B cell (primary cell): Measurements from ENCODE around the gene DDX24. TPM values are rescaled to one million over a fixed set of nuclear protein-coding genes. Genes with fewer than 3 reads are reported as not detected.

Experiments used
- ATAC-seq: fragments of 200-7000 bp; cut with Tn5 transposase; one replicate; pipeline ENCODE4 v1.10.0; 2021; ENCODE audit warnings: low read depth, mild to moderate bottlenecking, moderate number of reproducible peaks, moderate library complexity
- CTCF ChIA-PET: fragments of 350-600 bp; sonication (Branson Sonifier 250); formaldehyde crosslinking; loops from one replicate; lab custom pipeline; 2021; ENCODE audit warnings: antibody characterized with exemption, inconsistent platforms; lab: Charles Lee
- POLR2A ChIA-PET: fragments of 350-600 bp; sonication (Branson Sonifier 250); formaldehyde crosslinking; loops from one replicate; lab custom pipeline; 2021; ENCODE audit warnings: antibody characterized with exemption; lab: Charles Lee
- DNase-seq: peaks from one replicate; pipeline ENCODE4 v3.0.0; 2013
- H2AFZ ChIP-seq: 2 replicates; pipeline ENCODE4 v1.6.1; 2012; ENCODE audit warnings: mild to moderate bottlenecking, low read depth, low read length; ENCODE audit not compliant: insufficient read depth, poor library complexity, severe bottlenecking
- H3K27ac ChIP-seq, 2 donors: 1 replicate in 1 of 2; 2 replicates in 1 of 2; pipeline ENCODE4 v1.5.1; 2012 to 2013; ENCODE audit warnings: low read length in 2 of 2, mild to moderate bottlenecking in 2 of 2, moderate library complexity in 1 of 2
- H3K27me3 ChIP-seq, 4 experiments: fragments of 200-600 bp in 1 of 4; sonication (generic) in 1 of 4; replicated peaks in 1 of 4; 1 replicate in 2 of 4; 2 replicates in 2 of 4; pipeline versions ENCODE4 v1.6.1 to v1.7.0; 2013 to 2016; ENCODE audit warnings: low read length in 3 of 4, mild to moderate bottlenecking in 2 of 4, mixed read lengths in 1 of 4, moderate library complexity in 1 of 4; ENCODE audit not compliant: insufficient read depth in 4 of 4, control insufficient read depth in 3 of 4; ENCODE audit errors: control extremely low read depth in 1 of 4
- H3K36me3 ChIP-seq, 2 experiments: replicated peaks in 1 of 2; 1 replicate in 1 of 2; 2 replicates in 1 of 2; pipeline versions ENCODE4 v1.6.1 to v1.7.1; 2013; ENCODE audit warnings: low read length in 1 of 2; ENCODE audit not compliant: insufficient read depth in 2 of 2, control insufficient read depth in 1 of 2; ENCODE audit errors: control extremely low read depth in 1 of 2, extremely low read depth in 1 of 2
- H3K4me1 ChIP-seq, 2 donors: fragments of 200-600 bp in 1 of 2; sonication (generic) in 1 of 2; 1 replicate in 1 of 2; 2 replicates in 1 of 2; pipeline versions ENCODE4 v1.5.1 to v1.6.1; 2013 to 2017; ENCODE audit warnings: low read length in 2 of 2; ENCODE audit not compliant: control insufficient read depth in 2 of 2, insufficient read depth in 2 of 2
- H3K4me2 ChIP-seq: replicated peaks from 2 replicates; pipeline ENCODE3; 2012; ENCODE audit warnings: mild to moderate bottlenecking, low read depth, low read length; ENCODE audit not compliant: poor library complexity, severe bottlenecking
- H3K4me3 ChIP-seq, 5 experiments: fragments of 200-600 bp in 1 of 5; sonication (generic) in 1 of 5; 1 replicate in 3 of 5; 2 replicates in 2 of 5; pipeline versions ENCODE4 v1.5.1 to v1.7.0; 2011 to 2016; ENCODE audit warnings: low read length in 4 of 5, mild to moderate bottlenecking in 4 of 5, low read depth in 2 of 5, control low read depth in 1 of 5, moderate library complexity in 1 of 5; ENCODE audit not compliant: insufficient read depth in 1 of 5; ENCODE audit errors: control extremely low read depth in 1 of 5, extremely low read depth in 1 of 5
- H3K79me2 ChIP-seq: fragments of 200-600 bp; sonication (generic); one replicate; pipeline ENCODE4 v1.6.0; 2016; ENCODE audit warnings: low read length; ENCODE audit not compliant: control insufficient read depth, insufficient read depth
- H3K9ac ChIP-seq: fragments of 200-600 bp; sonication (generic); 2 replicates; pipeline ENCODE4 v1.6.1; 2017; ENCODE audit warnings: mild to moderate bottlenecking, low read length, moderate library complexity
- H3K9me3 ChIP-seq, 3 donors: one replicate each; pipeline versions ENCODE4 v1.6.1 to v1.7.1; 2013; ENCODE audit warnings: low read length in 2 of 3; ENCODE audit not compliant: control insufficient read depth in 2 of 3, insufficient read depth in 1 of 3; ENCODE audit errors: control extremely low read depth in 1 of 3
- H4K20me1 ChIP-seq: 2 replicates; pipeline ENCODE4 v1.6.0; 2012; ENCODE audit warnings: mild to moderate bottlenecking, low read length; ENCODE audit not compliant: insufficient read depth, control insufficient read depth, poor library complexity, severe bottlenecking
- H3K27ac Mint-ChIP-seq: one replicate; pipeline ENCODE4 v1.8.0; 2021; ENCODE audit warnings: mixed read lengths
- H3K27me3 Mint-ChIP-seq: one replicate; pipeline ENCODE4 v1.8.0; 2021; ENCODE audit warnings: mixed read lengths
- H3K4me1 Mint-ChIP-seq: one replicate; pipeline ENCODE4 v1.8.0; 2021; ENCODE audit warnings: mixed read lengths
- H3K4me3 Mint-ChIP-seq: one replicate; pipeline ENCODE4 v1.8.0; 2021; ENCODE audit warnings: mixed read lengths
- H3K9me3 Mint-ChIP-seq: one replicate; pipeline ENCODE4 v1.8.0; 2022; ENCODE audit warnings: mixed read lengths; ENCODE audit not compliant: insufficient read depth
- EZH2 ChIP-seq: IDR thresholded peaks from 2 replicates; pipeline ENCODE4 v1.6.1; 2012; ENCODE audit warnings: borderline replicate concordance, low read depth, mild to moderate bottlenecking, moderate library complexity, low read length; ENCODE audit not compliant: insufficient read depth, poor library complexity, severe bottlenecking
- WGBS: methylation state at CpG from one replicate; pipeline ENCODE4 v1.1.5; 2013; ENCODE audit warnings: missing lambda C conversion rate; ENCODE audit not compliant: insufficient coverage; 5-methylcytosine and 5-hydroxymethylcytosine counted together
- intact Hi-C: fragments of 100-400 bp; cut with micrococcal nuclease; formaldehyde crosslinking; loops from one replicate; pipeline ENCODE4 v1.10.0; 2022
- polyA plus RNA-seq: library from polyadenylated mRNA; depleted of rRNA; stranded (reverse); fragments of >200 nt; gene quantifications from 2 replicates; pipeline ENCODE4 v1.2.3, GENCODE V29; 2012
- total RNA-seq, 2 donors: library from RNA; stranded (reverse); fragments of 120-200 nt in 1 of 2; gene quantifications; 1 replicate in 1 of 2; 2 replicates in 1 of 2; pipeline versions ENCODE4 v1.2.3 to v1.2.4, GENCODE V29; 2013 to 2022
- TF ChIP-seq, protein P1 (sequence below): fragments of 200-600 bp; IDR thresholded peaks from one replicate; pipeline ENCODE4 v1.8.0; 2022; ENCODE audit warnings: antibody characterized with exemption, mild to moderate bottlenecking

DDX24 gene
- total and polyA plus RNA-seq, 2 donors (not counting 1 experiment from before 2014, with no cell fraction given) = 145 to 211 TPM

DNA sequence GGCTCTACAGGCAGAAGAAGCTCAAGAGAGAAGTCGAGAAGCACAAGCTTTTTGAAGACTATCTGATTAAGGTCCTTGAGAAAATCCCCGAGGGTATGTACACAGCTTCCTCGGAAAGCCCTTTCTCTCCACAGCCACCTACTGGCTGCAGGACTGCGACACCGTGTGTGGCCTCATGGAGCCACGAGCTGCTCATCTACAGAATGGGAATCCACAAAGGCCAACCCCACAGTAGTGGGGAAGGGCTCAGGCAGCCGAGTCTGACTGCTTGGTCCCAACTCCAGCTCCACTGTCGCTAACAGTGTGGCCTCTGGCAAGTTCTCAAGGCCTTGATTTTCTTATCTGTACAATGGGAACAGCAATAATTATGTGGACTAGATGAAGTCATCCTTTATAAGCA is 81.4 kb downstream of the DDX24 start:
- Mint-ChIP-seq H3K27ac (no peak overlapping the region), H3K4me1 (peaks cover 4% of the 10 kb centered on the region), H3K9me3 (no peaks in the 10 kb centered on the region), H3K4me3 (no peak overlapping the region), H3K27me3 (peaks cover 40% of the 10 kb centered on the region)
- Histone ChIP-seq H3K9me3 (peaks cover 0 to 7% (median 0%) of the 10 kb centered on the region in 3 donors), H4K20me1 (no peaks in the 10 kb centered on the region), H3K4me2 (no peak overlapping the region), H3K36me3 (no peaks in the 10 kb centered on the region), H3K79me2 (no peaks in the 10 kb centered on the region), H3K4me1 (peaks cover 4 to 6% of the 10 kb centered on the region in 2 donors), H2AFZ (no peak overlapping the region), H3K9ac (no peak overlapping the region), H3K27me3 (peaks cover 0 to 28% (median 9%) of the 10 kb centered on the region in 4 experiments), H3K4me3 (no peak overlapping the region), H3K27ac (no peak overlapping the region)
- DNase-seq = no peak
- TF ChIP-seq, protein P1, sequence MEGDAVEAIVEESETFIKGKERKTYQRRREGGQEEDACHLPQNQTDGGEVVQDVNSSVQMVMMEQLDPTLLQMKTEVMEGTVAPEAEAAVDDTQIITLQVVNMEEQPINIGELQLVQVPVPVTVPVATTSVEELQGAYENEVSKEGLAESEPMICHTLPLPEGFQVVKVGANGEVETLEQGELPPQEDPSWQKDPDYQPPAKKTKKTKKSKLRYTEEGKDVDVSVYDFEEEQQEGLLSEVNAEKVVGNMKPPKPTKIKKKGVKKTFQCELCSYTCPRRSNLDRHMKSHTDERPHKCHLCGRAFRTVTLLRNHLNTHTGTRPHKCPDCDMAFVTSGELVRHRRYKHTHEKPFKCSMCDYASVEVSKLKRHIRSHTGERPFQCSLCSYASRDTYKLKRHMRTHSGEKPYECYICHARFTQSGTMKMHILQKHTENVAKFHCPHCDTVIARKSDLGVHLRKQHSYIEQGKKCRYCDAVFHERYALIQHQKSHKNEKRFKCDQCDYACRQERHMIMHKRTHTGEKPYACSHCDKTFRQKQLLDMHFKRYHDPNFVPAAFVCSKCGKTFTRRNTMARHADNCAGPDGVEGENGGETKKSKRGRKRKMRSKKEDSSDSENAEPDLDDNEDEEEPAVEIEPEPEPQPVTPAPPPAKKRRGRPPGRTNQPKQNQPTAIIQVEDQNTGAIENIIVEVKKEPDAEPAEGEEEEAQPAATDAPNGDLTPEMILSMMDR = no peak
- TF ChIP-seq EZH2 = no peak
- 84% methylated on average over 8 of the region's 8 CpGs for WGBS
- POLR2A ChIA-PET = interaction anchor here (0.9 kb wide), 1 partner anchor 60 kb away, joined by 3 read pairs; no protein-coding TSS in a partner anchor
- intact Hi-C loops = no loop called here
- CTCF ChIA-PET = interaction anchor here (0.7 to 12.8 kb wide), 14 partner anchors 8 to 181 kb away, joined by 3 to 367 read pairs (median 4); no protein-coding TSS in a partner anchor
- ATAC-seq = no peak

DNA sequence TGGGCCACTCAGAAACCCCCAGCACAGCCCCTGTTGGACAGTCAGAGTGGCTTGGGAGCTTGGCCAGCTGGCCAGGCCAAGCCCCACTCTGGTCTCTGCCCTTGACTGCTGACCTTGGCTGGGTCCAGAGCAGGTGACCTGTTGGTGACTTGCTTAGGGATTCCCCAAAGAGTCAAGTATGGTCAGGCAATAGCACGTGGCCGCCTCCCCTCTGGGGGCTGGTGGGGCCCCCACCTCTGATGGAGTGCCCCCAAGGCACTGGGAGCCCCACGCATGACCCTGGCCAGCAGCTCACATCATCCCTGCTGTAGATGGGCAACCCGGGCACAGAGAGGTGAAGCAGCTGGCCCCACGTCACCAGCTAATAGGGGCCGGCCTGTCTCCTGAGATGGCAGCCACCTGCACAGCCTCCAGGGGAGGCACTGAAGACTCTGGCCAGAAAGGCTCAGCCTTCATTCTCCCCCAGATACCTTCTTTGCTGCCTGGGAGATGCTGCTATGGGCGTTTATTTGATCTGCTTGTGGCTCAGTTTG is 82.1 kb downstream of the DDX24 start:
- ATAC-seq (no peak), DNase-seq (no peak)
- WGBS = 96% methylated on average over 6 of the region's 7 CpGs
- Histone ChIP-seq H3K4me3 (no peak overlapping the region), H2AFZ (no peak overlapping the region), H3K4me2 (no peak overlapping the region), H3K36me3 (no peaks in the 10 kb centered on the region), H3K4me1 (peaks cover 4 to 6% of the 10 kb centered on the region in 2 donors), H3K79me2 (no peaks in the 10 kb centered on the region), H3K9me3 (peaks cover 0 to 7% (median 0%) of the 10 kb centered on the region in 3 donors), H3K27ac (no peak overlapping the region), H3K9ac (no peak overlapping the region), H3K27me3 (peaks cover 0 to 28% (median 9%) of the 10 kb centered on the region in 4 experiments), H4K20me1 (no peaks in the 10 kb centered on the region)
- TF ChIP-seq EZH2 = no peak
- TF ChIP-seq, protein P1 = no peak
- intact Hi-C loops = no loop called here
- H3K4me1 Mint-ChIP-seq = peaks cover 4% of the 10 kb centered on the region
- CTCF ChIA-PET = interaction anchor here (1.1 to 12.8 kb wide), 11 partner anchors 10 to 181 kb away, joined by 3 to 367 read pairs (median 4); no protein-coding TSS in a partner anchor
- no peak overlapping the region for H3K27ac Mint-ChIP-seq
- H3K27me3 Mint-ChIP-seq = peaks cover 38% of the 10 kb centered on the region
- POLR2A ChIA-PET = interaction anchor here (0.9 kb wide), 1 partner anchor 59 kb away, joined by 3 read pairs; no protein-coding TSS in a partner anchor
- no peak overlapping the region for H3K4me3 Mint-ChIP-seq
- H3K9me3 Mint-ChIP-seq = no peaks in the 10 kb centered on the region
